Right ventricle myocardium inferior (tissue), 1 donor: ENCODE results near the gene TBC1D3E. TPM values are rescaled to one million over a fixed set of nuclear protein-coding genes. Genes with fewer than 3 reads are reported as not detected.
"Not testable (repeated sequence)": the region's sequence is repeated elsewhere in the genome, so short reads cannot be mapped to it uniquely, and the experiment has no call there.

ENCODE experiments used
- ATAC-seq: fragments of 200-7000 bp; cut with Tn5 transposase; one replicate; pipeline ENCODE4 v1.9.1; 2020; ENCODE audit warnings: mild to moderate bottlenecking, moderate library complexity
- DNase-seq: peaks from one replicate; pipeline ENCODE4 v3.0.0; 2021; ENCODE audit errors: missing footprints
- intact Hi-C: fragments of 100-400 bp; cut with DNase I; formaldehyde crosslinking; loops from one replicate; pipeline ENCODE4 v1.11.0; 2022
- long read RNA-seq: library from polyadenylated mRNA; unstranded; transcript quantifications from one replicate; pipeline ENCODE4 v2.0.0, GENCODE V29; 2021
- total RNA-seq: library from RNA; stranded (reverse); fragmentation: NEBNext Ultra II Directional; extraction: Animal tissue kit (Norgen Biotek cat#: 25700); gene quantifications from one replicate; pipeline ENCODE4 v1.2.1, GENCODE V29; 2021
- donor health status: DM: no; HTN: yes; CAD: no; lungs with severe emphysema.

The TBC1D3E gene
- not detected for total RNA-seq
- long read RNA-seq = 0 reads

DNA sequence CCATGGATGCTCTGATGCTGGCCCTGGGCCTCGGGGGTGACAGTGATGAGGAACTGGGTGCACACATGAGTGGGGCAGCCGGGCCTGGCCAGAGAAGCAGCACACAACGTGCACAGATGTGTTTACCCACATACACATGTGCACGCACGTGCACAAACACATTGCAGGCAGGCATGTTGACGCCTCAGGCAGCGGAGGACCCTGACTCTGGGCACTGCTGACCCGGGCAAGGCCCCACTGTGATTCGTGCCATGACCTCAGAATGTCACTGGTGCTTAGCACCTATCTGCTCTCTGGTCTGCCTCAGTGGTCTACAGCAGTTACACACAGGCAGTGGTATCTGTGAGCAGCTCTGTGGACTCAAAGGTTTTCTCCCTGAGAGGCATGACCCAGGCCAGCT is at the start of gene TBC1D3E:
TSS of gene TBC1D3E (plus strand) at position 301 of the 400 bp plus-strand sequence. CDS start 1,545 bp downstream, outside the sequence.
- intact Hi-C loops, DNase-seq, ATAC-seq: not testable (repeated sequence)

DNA sequence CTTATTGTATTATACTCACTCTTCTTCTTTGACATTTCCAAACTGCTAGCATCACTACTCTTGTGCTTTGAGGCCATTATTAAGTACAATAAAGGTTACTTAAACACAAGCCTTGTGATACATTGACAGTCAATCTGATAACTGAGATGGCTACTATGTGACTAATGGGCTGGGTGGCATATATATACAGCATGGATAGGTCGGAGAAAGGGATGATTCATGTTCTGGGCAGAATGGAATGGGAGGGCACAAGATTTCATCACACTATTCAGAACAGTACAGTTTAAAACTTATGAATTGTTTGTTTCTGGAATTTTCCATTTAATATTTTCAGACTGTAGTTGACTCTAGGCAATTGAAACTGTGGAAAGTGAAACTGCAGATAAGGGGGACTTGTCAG is 40.4 kb upstream of the TBC1D3E start:
- DNase-seq, intact Hi-C loops: not testable (repeated sequence)
- peak; percentile 26 for ATAC-seq

DNA sequence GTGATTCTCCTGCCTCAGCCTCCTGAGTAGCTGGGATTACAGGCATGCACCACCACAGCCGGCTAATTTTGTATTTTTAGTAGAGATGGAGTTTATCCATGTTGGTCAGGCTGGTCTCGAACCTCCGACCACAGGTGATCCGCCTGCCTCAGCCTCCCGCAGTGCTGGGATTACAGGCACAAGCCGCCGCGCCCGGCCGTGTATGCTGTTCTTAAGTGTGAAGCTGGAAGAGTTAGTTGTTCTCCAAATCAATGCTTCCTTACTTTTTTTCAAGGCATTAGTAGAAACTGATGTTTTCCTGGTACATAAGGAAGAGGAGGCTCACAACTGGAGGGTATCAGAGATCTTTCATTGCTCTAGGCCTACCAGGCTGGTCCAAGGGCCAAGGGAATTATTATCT is 39.6 kb upstream of the TBC1D3E start:
- DNase-seq, intact Hi-C loops, ATAC-seq: not testable (repeated sequence)

DNA sequence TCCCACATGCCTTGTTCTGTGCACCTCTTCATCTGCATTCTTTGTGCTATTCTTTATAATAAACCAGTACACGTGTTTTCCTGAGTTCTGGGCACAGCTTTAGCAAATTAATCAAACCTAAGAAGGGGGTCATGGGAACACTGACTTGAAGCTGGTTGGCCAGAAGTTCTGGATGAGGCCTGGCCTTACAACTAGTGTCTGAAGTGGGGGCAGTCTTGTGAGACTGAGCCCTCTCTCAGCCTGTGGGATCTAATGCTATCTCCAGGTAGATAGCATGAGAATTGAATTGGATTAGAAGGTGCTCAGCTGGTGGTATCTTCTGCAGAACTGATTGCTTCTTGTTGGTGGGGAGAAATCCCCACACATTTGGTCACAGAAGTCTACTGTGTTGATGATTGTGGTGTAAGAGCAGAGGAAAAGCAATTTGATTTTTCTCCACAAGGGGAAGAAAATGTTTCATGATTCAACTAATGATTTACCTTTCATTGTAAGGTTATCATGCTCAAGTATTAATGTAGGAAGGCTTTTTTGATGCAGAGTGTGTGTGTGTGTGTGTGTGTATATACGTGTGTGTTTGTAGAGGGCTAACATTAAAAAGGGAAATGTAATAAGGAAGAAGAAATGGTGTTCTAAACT is 33.6 kb upstream of the TBC1D3E start:
- DNase-seq, intact Hi-C loops, ATAC-seq: not testable (repeated sequence)

DNA sequence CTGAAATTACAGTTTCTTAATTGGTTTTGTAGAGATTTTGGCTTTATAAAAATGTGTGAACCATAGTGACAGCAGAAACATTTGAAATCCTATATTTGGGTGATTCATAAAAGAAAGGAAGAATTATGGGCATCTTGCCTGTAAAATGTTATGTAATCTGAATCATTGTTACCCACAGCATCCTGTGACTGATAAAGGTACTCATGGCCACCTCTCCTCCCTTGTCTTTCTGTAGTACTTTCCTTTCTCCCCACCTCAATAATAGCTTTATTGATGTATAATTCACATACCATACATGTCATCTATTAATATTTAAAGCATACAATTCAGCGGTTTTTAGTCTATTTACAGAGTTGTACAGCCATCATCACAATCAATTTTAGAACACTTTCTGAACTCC is 28.5 kb upstream of the TBC1D3E start:
- ATAC-seq, intact Hi-C loops, DNase-seq: not testable (repeated sequence)

DNA sequence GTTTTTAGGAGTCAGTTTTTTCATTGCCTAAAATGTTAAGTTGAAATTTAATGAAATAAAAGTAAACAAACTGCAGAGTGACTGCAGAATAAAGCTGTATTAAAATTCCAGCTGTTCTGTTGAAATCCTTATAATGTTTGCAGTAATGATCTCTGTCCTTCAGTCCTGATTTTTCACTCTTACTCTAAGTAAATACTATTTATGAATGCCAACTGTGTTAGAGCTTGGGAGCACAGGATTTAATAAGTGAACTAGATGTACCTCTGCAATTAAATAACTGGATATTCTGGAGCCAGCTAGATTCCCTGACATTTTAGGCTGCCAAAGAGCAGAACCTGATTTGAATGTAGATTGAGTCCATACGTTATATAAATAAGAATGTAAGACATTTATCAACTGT is 7.9 kb upstream of the TBC1D3E start:
- DNase-seq, ATAC-seq, intact Hi-C loops: not testable (repeated sequence)

DNA sequence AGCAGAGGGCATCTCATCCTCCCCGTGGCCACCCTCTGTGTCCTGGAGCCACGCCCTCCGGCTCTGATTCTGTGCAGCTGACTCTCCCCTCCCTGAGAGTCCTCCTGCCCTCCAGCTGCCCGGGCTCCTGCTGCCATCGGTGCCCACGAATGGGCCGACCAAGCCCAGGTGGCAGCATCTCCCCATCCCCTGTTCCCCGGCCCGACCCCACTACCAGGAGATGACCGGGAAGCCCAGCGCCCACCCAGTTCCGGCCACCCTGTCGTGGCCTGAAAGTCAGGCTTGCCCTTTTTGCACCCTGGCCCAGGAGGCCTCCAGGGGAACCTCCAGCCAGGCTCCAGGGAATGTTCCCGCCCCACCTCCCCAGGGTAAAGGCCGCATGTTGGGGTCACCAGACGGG is 7.1 kb downstream of the TBC1D3E start:
- intact Hi-C loops, DNase-seq, ATAC-seq: not testable (repeated sequence)

Other genes starting within 250 kb of the TBC1D3E start
- not detected for gene TBC1D3K, start 203.5 kb upstream of the TBC1D3E start, total RNA-seq
- 6.7 TPM for gene TBC1D3L, start 138.9 kb upstream of the TBC1D3E start, total RNA-seq
- gene TBC1D3D, start 124.0 kb upstream of the TBC1D3E start, total RNA-seq = 0.24 TPM
- not detected for gene TBC1D3C, start 59.3 kb upstream of the TBC1D3E start, total RNA-seq
- gene TBC1D3, start 64.6 kb downstream of the TBC1D3E start, total RNA-seq = not detected
- 36.9 TPM for gene MRPL45, start 169.2 kb downstream of the TBC1D3E start, total RNA-seq
- gene GPR179, start 216.0 kb downstream of the TBC1D3E start, total RNA-seq = not detected
- gene SOCS7, start 223.9 kb downstream of the TBC1D3E start, total RNA-seq = 12.0 TPM